ENCODE results near the gene GCNT3.
"Not testable (repeated sequence)": the region's sequence is repeated elsewhere in the genome, so short reads cannot be mapped to it uniquely, and the experiment has no call there.

Gene GCNT3

DNA sequence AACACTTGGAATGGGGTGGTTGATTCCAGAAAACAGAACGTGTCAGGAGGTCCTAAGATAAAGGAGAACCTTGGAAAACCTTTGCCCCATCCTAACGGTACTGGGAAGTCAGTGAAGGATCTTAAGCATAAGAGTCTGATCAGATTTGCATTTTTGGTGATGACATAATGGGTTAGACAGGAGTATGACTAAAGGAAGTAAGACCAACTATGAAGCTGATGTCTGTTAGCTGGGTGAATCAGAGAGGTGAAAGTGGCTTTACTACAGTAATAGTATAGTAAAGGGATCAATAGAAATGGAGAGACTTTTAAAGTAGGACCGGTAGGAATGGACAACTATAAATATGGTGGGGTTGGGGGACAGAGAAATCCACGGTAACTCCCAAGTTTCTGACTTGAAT, 33.2 kb downstream of the GCNT3 start:
- no peak overlapping the region for H3K4me3 ChIP-seq (ENCODE audit: low read depth, low read length)
- TF ChIP-seq, protein P1, sequence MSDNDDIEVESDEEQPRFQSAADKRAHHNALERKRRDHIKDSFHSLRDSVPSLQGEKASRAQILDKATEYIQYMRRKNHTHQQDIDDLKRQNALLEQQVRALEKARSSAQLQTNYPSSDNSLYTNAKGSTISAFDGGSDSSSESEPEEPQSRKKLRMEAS (IDR thresholded peaks at IDR 0.05; ENCODE audit: low read depth, low read length), result no peak
- TF ChIP-seq POLR2A (IDR thresholded peaks at IDR 0.05; ENCODE audit: extremely low read depth, insufficient read length), result no peak
- TF ChIP-seq MYC (IDR thresholded peaks at IDR 0.05; ENCODE audit: low read depth, low read length), result no peak
- TF ChIP-seq, protein P2, sequence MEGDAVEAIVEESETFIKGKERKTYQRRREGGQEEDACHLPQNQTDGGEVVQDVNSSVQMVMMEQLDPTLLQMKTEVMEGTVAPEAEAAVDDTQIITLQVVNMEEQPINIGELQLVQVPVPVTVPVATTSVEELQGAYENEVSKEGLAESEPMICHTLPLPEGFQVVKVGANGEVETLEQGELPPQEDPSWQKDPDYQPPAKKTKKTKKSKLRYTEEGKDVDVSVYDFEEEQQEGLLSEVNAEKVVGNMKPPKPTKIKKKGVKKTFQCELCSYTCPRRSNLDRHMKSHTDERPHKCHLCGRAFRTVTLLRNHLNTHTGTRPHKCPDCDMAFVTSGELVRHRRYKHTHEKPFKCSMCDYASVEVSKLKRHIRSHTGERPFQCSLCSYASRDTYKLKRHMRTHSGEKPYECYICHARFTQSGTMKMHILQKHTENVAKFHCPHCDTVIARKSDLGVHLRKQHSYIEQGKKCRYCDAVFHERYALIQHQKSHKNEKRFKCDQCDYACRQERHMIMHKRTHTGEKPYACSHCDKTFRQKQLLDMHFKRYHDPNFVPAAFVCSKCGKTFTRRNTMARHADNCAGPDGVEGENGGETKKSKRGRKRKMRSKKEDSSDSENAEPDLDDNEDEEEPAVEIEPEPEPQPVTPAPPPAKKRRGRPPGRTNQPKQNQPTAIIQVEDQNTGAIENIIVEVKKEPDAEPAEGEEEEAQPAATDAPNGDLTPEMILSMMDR (IDR thresholded peaks at IDR 0.05; ENCODE audit: low read depth, low read length), result no peak
- DNase-seq (ENCODE audit: low read depth), result no peak

DNA sequence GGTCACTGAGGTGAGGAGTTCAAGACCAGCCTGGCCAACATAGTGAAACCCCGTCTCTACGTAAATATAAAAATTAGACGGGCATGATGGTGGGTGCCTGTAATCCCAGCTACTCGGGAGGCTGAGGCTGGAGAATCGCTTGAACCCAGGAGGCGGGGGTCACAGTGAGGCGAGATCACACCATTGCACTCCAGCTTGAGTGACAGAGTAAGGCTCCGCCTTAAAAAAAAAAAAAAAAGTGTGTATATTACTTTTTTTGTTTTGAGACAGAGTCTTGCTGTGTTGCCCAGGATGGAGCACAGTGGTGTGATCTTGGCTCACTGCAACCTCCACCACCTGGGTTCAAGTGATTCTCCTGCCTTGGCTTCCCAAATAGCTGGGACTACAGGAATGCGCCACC, 34.2 kb downstream of the GCNT3 start:
- DNase-seq (ENCODE audit: low read depth); H3K4me3 ChIP-seq (ENCODE audit: low read depth, low read length): not testable (repeated sequence)

DNA sequence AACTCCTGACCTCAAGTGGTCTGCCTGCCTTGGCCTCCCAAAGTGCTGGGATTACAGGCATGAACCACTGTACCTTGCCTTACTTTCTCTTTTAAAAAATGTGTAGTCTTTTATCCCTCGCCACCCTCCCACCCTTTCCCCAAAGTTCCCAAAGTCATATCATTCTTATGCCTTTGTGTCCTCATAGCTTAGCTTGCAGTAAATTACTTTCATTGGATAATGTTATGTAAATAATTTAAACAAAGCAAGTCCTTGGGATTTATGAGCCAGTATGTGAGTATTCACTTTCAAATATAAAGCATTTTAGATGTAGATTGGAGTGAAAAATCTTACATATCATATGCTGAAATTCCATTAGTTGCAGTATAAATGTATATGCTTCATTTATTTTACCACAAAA, 34.7 kb downstream of the GCNT3 start:
- H3K4me3 ChIP-seq (ENCODE audit: low read depth, low read length), result no peak overlapping the region
- TF ChIP-seq, protein P2 (IDR thresholded peaks at IDR 0.05; ENCODE audit: low read depth, low read length), result no peak
- TF ChIP-seq, protein P1 (IDR thresholded peaks at IDR 0.05; ENCODE audit: low read depth, low read length), result no peak
- no peak for TF ChIP-seq MYC (IDR thresholded peaks at IDR 0.05; ENCODE audit: low read depth, low read length)
- DNase-seq (ENCODE audit: low read depth), result no peak

DNA sequence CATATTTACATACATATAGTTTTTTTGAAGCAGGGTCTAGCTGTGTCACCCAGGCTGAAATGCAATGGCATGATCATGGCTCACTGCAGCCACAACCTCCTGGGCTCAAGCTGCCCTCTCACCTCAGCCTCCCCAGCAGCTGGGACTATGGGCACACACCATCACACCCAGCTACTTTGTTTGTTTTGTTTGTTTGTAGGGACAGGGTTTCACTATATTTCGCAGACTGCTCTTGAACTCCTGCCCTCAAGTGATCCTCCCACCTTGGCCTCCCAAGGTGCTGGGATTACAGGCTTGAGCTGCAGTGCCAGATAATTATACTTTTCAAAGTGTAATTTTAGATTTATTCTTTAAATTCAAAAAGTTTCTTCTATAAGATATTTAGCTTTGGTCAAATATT, 35.5 kb downstream of the GCNT3 start:
- no peak overlapping the region for H3K4me3 ChIP-seq (ENCODE audit: low read depth, low read length)
- TF ChIP-seq, protein P2 (IDR thresholded peaks at IDR 0.05; ENCODE audit: low read depth, low read length), result no peak
- no peak for TF ChIP-seq POLR2A (IDR thresholded peaks at IDR 0.05; ENCODE audit: extremely low read depth, insufficient read length)
- TF ChIP-seq, protein P1 (IDR thresholded peaks at IDR 0.05; ENCODE audit: low read depth, low read length), result no peak
- no peak for TF ChIP-seq MYC (IDR thresholded peaks at IDR 0.05; ENCODE audit: low read depth, low read length)
- DNase-seq (ENCODE audit: low read depth), result no peak

DNA sequence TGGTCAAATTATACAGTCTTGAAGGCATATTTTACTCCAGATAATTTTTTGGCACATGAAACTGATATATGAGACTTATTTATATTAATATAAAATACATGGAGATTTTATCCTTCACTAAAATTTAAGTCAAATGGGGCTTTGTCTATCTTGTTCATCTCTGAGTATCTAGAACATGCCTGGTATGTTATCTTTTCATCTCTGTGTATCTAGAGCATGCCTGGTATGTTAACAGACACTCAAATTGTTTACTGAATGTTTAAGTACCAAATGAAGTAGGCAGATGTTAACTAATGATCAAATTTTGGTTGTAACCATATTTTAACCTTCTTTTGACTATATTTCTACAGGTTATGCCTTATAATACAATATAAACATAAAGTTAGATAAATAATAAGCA, 38.0 kb downstream of the GCNT3 start:
- DNase-seq (ENCODE audit: low read depth), result no peak
- TF ChIP-seq MYC (IDR thresholded peaks at IDR 0.05; ENCODE audit: low read depth, low read length), result no peak
- TF ChIP-seq, protein P1 (IDR thresholded peaks at IDR 0.05; ENCODE audit: low read depth, low read length), result no peak
- no peak for TF ChIP-seq POLR2A (IDR thresholded peaks at IDR 0.05; ENCODE audit: extremely low read depth, insufficient read length)
- TF ChIP-seq, protein P2 (IDR thresholded peaks at IDR 0.05; ENCODE audit: low read depth, low read length), result no peak
- H3K4me3 ChIP-seq (ENCODE audit: low read depth, low read length), result no peak overlapping the region

DNA sequence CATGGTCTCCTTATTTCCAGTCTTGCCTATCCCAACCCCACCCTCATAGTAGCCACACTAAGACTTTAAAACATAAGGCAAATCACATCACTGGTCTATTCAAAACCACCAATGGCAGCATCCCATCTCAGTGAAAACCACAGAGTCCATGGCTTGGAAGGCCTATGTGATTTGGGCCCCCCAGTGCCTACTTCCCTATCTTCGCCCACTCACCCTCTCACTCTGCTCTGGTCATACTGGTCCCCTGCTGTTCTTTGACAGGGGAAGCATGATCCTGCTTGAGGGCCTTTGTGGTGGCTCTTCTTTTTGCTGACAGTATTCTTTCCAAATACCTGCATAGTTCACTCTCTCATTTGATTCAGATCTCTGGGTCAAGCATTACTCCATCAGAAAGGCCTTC, 42.5 kb downstream of the GCNT3 start:
- no peak for TF ChIP-seq MYC (IDR thresholded peaks at IDR 0.05; ENCODE audit: low read depth, low read length)
- TF ChIP-seq, protein P1 (IDR thresholded peaks at IDR 0.05; ENCODE audit: low read depth, low read length), result no peak
- TF ChIP-seq POLR2A (IDR thresholded peaks at IDR 0.05; ENCODE audit: extremely low read depth, insufficient read length), result no peak
- TF ChIP-seq, protein P2 (IDR thresholded peaks at IDR 0.05; ENCODE audit: low read depth, low read length), result no peak
- H3K4me3 ChIP-seq (ENCODE audit: low read depth, low read length), result no peak overlapping the region
- DNase-seq (ENCODE audit: low read depth), result peak; percentile 35

Data from NB4 (cell line).